ENCODE results near the gene CLCN1.

- TF ChIP-seq POLR2A (IDR thresholded peaks at IDR 0.05; ENCODE audit: low read length): no peak
- no peak for TF ChIP-seq GATA1 (IDR thresholded peaks at IDR 0.05; ENCODE audit: low read depth, low read length)
Observed at GRCh38 chr7:143380260-143380645, 64.3 kb downstream of the CLCN1 start.

Measured in erythroblast (primary cell).